ENCODE measurements around the gene HS3ST5. TPM values are rescaled to one million over a fixed set of nuclear protein-coding genes. Genes with fewer than 3 reads are reported as not detected.

The HS3ST5 gene
- total RNA-seq, 1 donor from 2014 or later: not detected

DNA sequence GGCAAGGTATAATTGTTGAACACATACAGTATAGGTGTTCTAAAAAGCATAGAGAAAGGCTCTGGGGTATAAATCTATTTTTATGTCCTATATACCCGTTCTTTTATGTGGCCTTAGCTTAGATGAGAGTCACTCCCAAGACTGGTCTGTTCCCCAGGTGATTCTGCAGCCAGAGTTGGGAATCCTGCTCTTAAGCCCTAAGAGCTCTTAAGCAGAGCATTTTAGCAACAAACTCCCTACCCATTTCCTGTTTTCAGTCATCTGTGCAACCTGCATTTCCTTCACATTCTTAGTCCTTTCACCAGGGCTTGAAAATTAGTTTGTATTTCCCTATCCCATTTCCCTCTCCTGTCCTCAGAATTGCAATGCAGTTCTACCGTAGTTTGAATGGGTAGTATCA, 166.1 kb downstream of the HS3ST5 start:
- Histone ChIP-seq H3K36me3 (no peaks in the 10 kb centered on the region), H3K27ac (no peak overlapping the region), H3K9me3 (no peaks in the 10 kb centered on the region), H3K4me3 (no peak overlapping the region), H3K27me3 (no peaks in the 10 kb centered on the region), H3K4me1 (no peaks in the 10 kb centered on the region)
- intact Hi-C loops (cut with DNase I): no loop called here
- no peak for TF ChIP-seq POLR2AphosphoS5 (IDR thresholded peaks at IDR 0.05; ENCODE audit: insufficient read depth in 1 of 2, low read depth in 1 of 2)
- no peak for TF ChIP-seq POLR2A (IDR thresholded peaks at IDR 0.05)
- TF ChIP-seq, protein P1, sequence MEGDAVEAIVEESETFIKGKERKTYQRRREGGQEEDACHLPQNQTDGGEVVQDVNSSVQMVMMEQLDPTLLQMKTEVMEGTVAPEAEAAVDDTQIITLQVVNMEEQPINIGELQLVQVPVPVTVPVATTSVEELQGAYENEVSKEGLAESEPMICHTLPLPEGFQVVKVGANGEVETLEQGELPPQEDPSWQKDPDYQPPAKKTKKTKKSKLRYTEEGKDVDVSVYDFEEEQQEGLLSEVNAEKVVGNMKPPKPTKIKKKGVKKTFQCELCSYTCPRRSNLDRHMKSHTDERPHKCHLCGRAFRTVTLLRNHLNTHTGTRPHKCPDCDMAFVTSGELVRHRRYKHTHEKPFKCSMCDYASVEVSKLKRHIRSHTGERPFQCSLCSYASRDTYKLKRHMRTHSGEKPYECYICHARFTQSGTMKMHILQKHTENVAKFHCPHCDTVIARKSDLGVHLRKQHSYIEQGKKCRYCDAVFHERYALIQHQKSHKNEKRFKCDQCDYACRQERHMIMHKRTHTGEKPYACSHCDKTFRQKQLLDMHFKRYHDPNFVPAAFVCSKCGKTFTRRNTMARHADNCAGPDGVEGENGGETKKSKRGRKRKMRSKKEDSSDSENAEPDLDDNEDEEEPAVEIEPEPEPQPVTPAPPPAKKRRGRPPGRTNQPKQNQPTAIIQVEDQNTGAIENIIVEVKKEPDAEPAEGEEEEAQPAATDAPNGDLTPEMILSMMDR (IDR thresholded peaks at IDR 0.05): no peak
- DNase-seq (ENCODE audit: extremely low spot score in 2 of 2): no peak

DNA sequence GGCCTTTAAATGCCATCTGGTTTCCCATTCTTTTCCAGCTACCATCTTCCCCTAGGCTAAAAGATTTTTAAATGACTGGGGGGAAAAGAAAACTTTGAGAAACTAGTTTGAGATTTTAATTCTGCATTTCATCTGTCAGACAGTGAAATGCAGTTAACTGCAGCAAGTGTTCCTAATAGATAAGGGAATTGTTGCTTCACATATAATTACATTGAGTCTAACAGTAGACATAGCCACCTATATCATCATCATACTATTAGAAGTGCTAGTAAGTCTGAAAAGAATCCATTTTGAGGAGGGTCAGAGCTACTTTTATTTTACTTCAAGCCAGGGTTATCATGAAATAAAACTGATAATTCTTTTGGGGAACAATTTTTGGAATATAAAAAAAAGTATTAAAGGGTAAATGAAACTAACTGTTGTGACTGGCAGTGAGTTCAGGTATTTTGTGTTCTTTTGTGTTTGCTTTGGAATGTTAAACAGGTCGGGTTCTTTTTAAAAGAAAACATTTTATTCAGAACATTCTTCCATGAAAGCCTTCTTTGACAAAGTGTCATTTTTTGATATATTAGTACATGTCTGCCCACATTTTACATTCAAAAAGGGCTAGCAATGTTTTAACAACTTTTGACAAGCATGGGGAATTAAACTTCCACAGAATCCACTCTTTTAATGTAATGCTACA, 170.1 kb downstream of the HS3ST5 start:
- TF ChIP-seq, protein P1 (IDR thresholded peaks at IDR 0.05): no peak
- TF ChIP-seq POLR2AphosphoS5 (IDR thresholded peaks at IDR 0.05; ENCODE audit: insufficient read depth in 1 of 2, low read depth in 1 of 2) (no peak), POLR2A (IDR thresholded peaks at IDR 0.05) (no peak)
- Histone ChIP-seq H3K36me3 (no peaks in the 10 kb centered on the region), H3K9me3 (no peaks in the 10 kb centered on the region), H3K27ac (no peak overlapping the region), H3K4me3 (no peak overlapping the region), H3K27me3 (no peaks in the 10 kb centered on the region), H3K4me1 (no peaks in the 10 kb centered on the region)
- no peak for DNase-seq (ENCODE audit: extremely low spot score in 2 of 2)
- intact Hi-C loops (cut with DNase I): no loop called here

DNA sequence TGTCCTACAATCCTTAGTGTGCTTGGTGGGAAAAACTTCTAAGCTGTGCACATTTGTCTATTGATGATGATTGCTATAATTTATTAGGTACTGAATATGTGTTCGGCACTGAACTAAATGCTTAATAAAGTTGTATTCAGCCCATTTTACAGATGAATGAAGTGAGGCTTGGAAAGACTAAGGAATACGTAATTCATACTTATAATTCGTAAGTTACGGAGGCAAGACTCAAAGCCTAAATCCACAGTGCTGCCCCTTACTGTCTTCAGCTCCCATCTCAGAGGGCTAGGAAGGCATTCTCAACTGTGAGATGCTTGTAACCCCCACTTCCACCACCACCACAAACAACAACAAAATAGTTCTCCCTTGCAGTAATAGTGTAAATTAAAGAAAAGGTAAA, 171.3 kb downstream of the HS3ST5 start:
- no peak for DNase-seq (ENCODE audit: extremely low spot score in 2 of 2)
- Histone ChIP-seq H3K4me1 (no peaks in the 10 kb centered on the region), H3K36me3 (no peaks in the 10 kb centered on the region), H3K4me3 (no peak overlapping the region), H3K27me3 (no peaks in the 10 kb centered on the region), H3K27ac (no peak overlapping the region), H3K9me3 (no peaks in the 10 kb centered on the region)
- intact Hi-C loops (cut with DNase I): no loop called here
- TF ChIP-seq, protein P1 (IDR thresholded peaks at IDR 0.05): no peak
- no peak for TF ChIP-seq POLR2AphosphoS5 (IDR thresholded peaks at IDR 0.05; ENCODE audit: insufficient read depth in 1 of 2, low read depth in 1 of 2)
- TF ChIP-seq POLR2A (IDR thresholded peaks at IDR 0.05): no peak

DNA sequence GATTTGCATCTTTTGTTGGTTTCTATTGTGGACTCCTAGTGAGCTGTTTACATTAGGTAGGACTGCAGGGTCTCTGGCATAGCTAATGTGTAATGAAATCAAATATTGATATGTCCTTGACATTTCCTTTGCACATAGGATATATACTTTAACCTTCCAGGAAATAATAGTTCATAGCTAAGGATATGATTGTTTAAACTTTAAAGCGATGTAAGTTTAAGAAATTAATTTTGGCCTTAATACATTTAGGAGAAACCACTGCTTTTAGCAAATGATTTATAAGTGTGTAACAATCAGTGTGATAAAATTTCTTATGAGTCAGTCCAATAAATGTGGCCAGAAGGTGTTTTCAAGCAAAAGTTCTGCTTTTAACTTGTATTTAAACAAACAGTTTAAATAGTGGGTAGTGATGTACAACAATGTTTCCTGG, 171.8 kb downstream of the HS3ST5 start:
- Histone ChIP-seq H3K4me3 (no peak overlapping the region), H3K27me3 (no peaks in the 10 kb centered on the region), H3K27ac (no peak overlapping the region), H3K36me3 (no peaks in the 10 kb centered on the region), H3K4me1 (no peaks in the 10 kb centered on the region), H3K9me3 (no peaks in the 10 kb centered on the region)
- TF ChIP-seq, protein P1 (IDR thresholded peaks at IDR 0.05): no peak
- TF ChIP-seq POLR2AphosphoS5 (IDR thresholded peaks at IDR 0.05; ENCODE audit: insufficient read depth in 1 of 2, low read depth in 1 of 2): no peak
- TF ChIP-seq POLR2A (IDR thresholded peaks at IDR 0.05): no peak
- intact Hi-C loops (cut with DNase I): no loop called here
- no peak for DNase-seq (ENCODE audit: extremely low spot score in 2 of 2)

DNA sequence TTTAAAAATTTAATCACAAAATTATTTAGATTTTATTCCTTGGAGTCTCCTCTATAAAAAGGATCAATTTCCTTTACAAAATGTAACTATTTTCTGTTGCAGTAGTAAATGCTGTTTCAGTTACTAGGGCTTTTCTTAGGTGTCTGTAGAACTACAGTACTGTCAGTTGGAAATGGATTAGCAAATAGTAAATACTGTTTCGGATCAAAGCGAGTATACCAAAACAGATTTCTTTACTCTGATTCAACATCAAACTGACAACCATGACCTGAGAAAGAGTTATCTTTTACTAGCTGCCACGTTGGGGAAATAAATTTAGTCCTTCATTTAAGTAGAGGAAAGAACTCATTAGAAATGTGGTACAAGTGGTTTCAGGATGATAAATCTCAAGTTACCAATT, 172.5 kb downstream of the HS3ST5 start:
- Histone ChIP-seq H3K27me3 (no peaks in the 10 kb centered on the region), H3K36me3 (no peaks in the 10 kb centered on the region), H3K4me3 (no peak overlapping the region), H3K4me1 (no peaks in the 10 kb centered on the region), H3K9me3 (no peaks in the 10 kb centered on the region), H3K27ac (no peak overlapping the region)
- intact Hi-C loops (cut with DNase I): no loop called here
- no peak for DNase-seq (ENCODE audit: extremely low spot score in 2 of 2)
- TF ChIP-seq POLR2AphosphoS5 (IDR thresholded peaks at IDR 0.05; ENCODE audit: insufficient read depth in 1 of 2, low read depth in 1 of 2): no peak
- TF ChIP-seq, protein P1 (IDR thresholded peaks at IDR 0.05): no peak
- TF ChIP-seq POLR2A (IDR thresholded peaks at IDR 0.05): no peak
